Liver (tissue), 9 donors: ENCODE data around the gene CIDEA. TPM values are rescaled to one million over a fixed set of nuclear protein-coding genes. Genes with fewer than 3 reads are reported as not detected.

ENCODE experiments used
- DNase-seq: peaks from one replicate; pipeline ENCODE4 v3.0.0-alpha.2; 2017; ENCODE audit warnings: low spot score
- H3K27ac ChIP-seq, 2 donors: one replicate each; pipeline ENCODE4 v1.7.0; 2013; ENCODE audit warnings: inconsistent platforms in 2 of 2, low read length in 2 of 2, control low read depth in 1 of 2, low read depth in 1 of 2, mild to moderate bottlenecking in 1 of 2
- H3K27me3 ChIP-seq, 4 donors: one replicate each; pipeline versions ENCODE4 v1.6.1 to v1.7.0; 2013; ENCODE audit warnings: low read length in 3 of 4, inconsistent platforms in 1 of 4, mild to moderate bottlenecking in 1 of 4, moderate library complexity in 1 of 4; ENCODE audit not compliant: control insufficient read depth in 4 of 4, insufficient read depth in 4 of 4
- H3K36me3 ChIP-seq, 4 donors: one replicate each; pipeline versions ENCODE4 v1.6.1 to v1.7.0; 2013; ENCODE audit warnings: low read length in 3 of 4, mild to moderate bottlenecking in 3 of 4, low read depth in 1 of 4, moderate library complexity in 1 of 4; ENCODE audit not compliant: control insufficient read depth in 4 of 4, insufficient read depth in 3 of 4
- H3K4me1 ChIP-seq, 4 donors: one replicate each; pipeline versions ENCODE4 v1.6.1 to v1.7.0; 2013; ENCODE audit warnings: low read length in 3 of 4, mild to moderate bottlenecking in 3 of 4, moderate library complexity in 1 of 4; ENCODE audit not compliant: control insufficient read depth in 4 of 4, insufficient read depth in 4 of 4
- H3K4me3 ChIP-seq, 3 donors: one replicate each; pipeline versions ENCODE4 v1.6.1 to v1.7.0; 2013; ENCODE audit warnings: low read length in 3 of 3, control low read depth in 1 of 3, low read depth in 1 of 3, mild to moderate bottlenecking in 1 of 3
- H3K9ac ChIP-seq, 2 donors: one replicate each; pipeline ENCODE4 v1.7.0; 2013; ENCODE audit warnings: low read length in 2 of 2, mild to moderate bottlenecking in 2 of 2, moderate library complexity in 2 of 2, control low read depth in 1 of 2, low read depth in 1 of 2
- H3K9me3 ChIP-seq, 4 donors: one replicate each; pipeline versions ENCODE4 v1.6.1 to v1.7.0; 2013; ENCODE audit warnings: low read length in 3 of 4; ENCODE audit not compliant: control insufficient read depth in 4 of 4
- CTCF ChIP-seq: fragments of 150-350 bp; IDR thresholded peaks from 2 replicates; pipeline ENCODE4 v1.5.1; 2017; ENCODE audit warnings: improper control_type of control experiment, low read depth, low read length; ENCODE audit not compliant: missing input control
- EGR1 ChIP-seq, 2 donors: IDR thresholded peaks; 2 replicates each; pipeline ENCODE4 v1.6.1; 2016 to 2018; ENCODE audit warnings: antibody characterized with exemption in 2 of 2, low read depth in 2 of 2
- FOXA1 ChIP-seq: IDR thresholded peaks from 2 replicates; pipeline ENCODE4 v1.6.1; 2016; ENCODE audit warnings: antibody characterized with exemption
- FOXA2 ChIP-seq: IDR thresholded peaks from 2 replicates; pipeline ENCODE4 v1.6.1; 2016; ENCODE audit warnings: antibody characterized with exemption
- GABPA ChIP-seq, 2 donors: IDR thresholded peaks in 1 of 2; conservative IDR thresholded peaks in 1 of 2; 2 replicates each; pipeline ENCODE4 v1.6.1; 2016; ENCODE audit warnings: antibody characterized with exemption in 2 of 2, mild to moderate bottlenecking in 1 of 2, moderate library complexity in 1 of 2
- HNF4A ChIP-seq, 2 donors: conservative IDR thresholded peaks; 2 replicates each; pipeline ENCODE4 v1.6.1; 2016; ENCODE audit warnings: antibody characterized with exemption in 2 of 2, mild to moderate bottlenecking in 2 of 2
- HNF4G ChIP-seq: IDR thresholded peaks from 2 replicates; pipeline ENCODE4 v1.6.1; 2016; ENCODE audit warnings: antibody characterized with exemption
- JUND ChIP-seq, 2 donors: IDR thresholded peaks; 2 replicates each; pipeline ENCODE4 v1.6.1; 2016; ENCODE audit warnings: antibody characterized with exemption in 2 of 2
- MAX ChIP-seq: IDR thresholded peaks from 2 replicates; pipeline ENCODE4 v1.6.1; 2016; ENCODE audit warnings: antibody characterized with exemption
- NR2F2 ChIP-seq: IDR thresholded peaks from 2 replicates; pipeline ENCODE4 v1.6.1; 2016; ENCODE audit warnings: antibody characterized with exemption
- RAD21 ChIP-seq, 2 donors: IDR thresholded peaks; 2 replicates each; pipeline ENCODE4 v1.6.1; 2016; ENCODE audit warnings: antibody characterized with exemption in 2 of 2, mild to moderate bottlenecking in 2 of 2
- RXRA ChIP-seq, 2 donors: IDR thresholded peaks; 2 replicates each; pipeline ENCODE4 v1.6.1; 2017 to 2018; ENCODE audit warnings: antibody characterized with exemption in 2 of 2, mild to moderate bottlenecking in 1 of 2
- SP1 ChIP-seq: IDR thresholded peaks from 2 replicates; pipeline ENCODE4 v1.6.1; 2018; ENCODE audit warnings: antibody characterized with exemption, mild to moderate bottlenecking
- TAF1 ChIP-seq: conservative IDR thresholded peaks from 2 replicates; pipeline ENCODE4 v1.6.1; 2016; ENCODE audit warnings: antibody characterized with exemption, mild to moderate bottlenecking
- YY1 ChIP-seq: IDR thresholded peaks from 2 replicates; pipeline ENCODE4 v1.6.1; 2016; ENCODE audit warnings: antibody characterized with exemption, mild to moderate bottlenecking
- ZBTB33 ChIP-seq: IDR thresholded peaks from 2 replicates; pipeline ENCODE4 v1.6.1; 2016; ENCODE audit warnings: antibody characterized with exemption
- WGBS: extraction: QIAGEN DNeasy Blood & Tissue Kit; methylation state at CpG from one replicate; pipeline ENCODE4 v1.1.7; 2013; 5-methylcytosine and 5-hydroxymethylcytosine counted together
- polyA plus RNA-seq, 2 donors: library from polyadenylated mRNA; stranded (reverse) in 1 of 2; unstranded in 1 of 2; fragments of 200-250 nt in 1 of 2; fragments of >200 nt in 1 of 2; fragmentation: Nextera tagmentation in 1 of 2; extraction: Ambion mirVana in 1 of 2; gene quantifications; one replicate each; pipeline versions ENCODE4 v1.2.1 to v1.2.3, GENCODE V29; 2013 to 2015
- total RNA-seq, 2 donors: library from RNA; depleted of rRNA; stranded (reverse); fragments of >200 nt; gene quantifications; one replicate each; pipeline ENCODE4 v1.2.3, GENCODE V29; 2014
- TF ChIP-seq, protein P1 (sequence below): IDR thresholded peaks from 2 replicates; pipeline ENCODE4 v1.6.1; 2016; ENCODE audit warnings: antibody characterized with exemption, mild to moderate bottlenecking
- TF ChIP-seq, protein P2 (sequence below): IDR thresholded peaks from 2 replicates; pipeline ENCODE4 v1.6.1; 2016; ENCODE audit warnings: antibody characterized with exemption
- donor health status: healthy.
- donor health status: healthy.
- donor health status: healthy.
- donor health status: healthy.
- donor health status: healthy.

The CIDEA gene
- total and polyA plus RNA-seq, 4 donors: not detected

DNA sequence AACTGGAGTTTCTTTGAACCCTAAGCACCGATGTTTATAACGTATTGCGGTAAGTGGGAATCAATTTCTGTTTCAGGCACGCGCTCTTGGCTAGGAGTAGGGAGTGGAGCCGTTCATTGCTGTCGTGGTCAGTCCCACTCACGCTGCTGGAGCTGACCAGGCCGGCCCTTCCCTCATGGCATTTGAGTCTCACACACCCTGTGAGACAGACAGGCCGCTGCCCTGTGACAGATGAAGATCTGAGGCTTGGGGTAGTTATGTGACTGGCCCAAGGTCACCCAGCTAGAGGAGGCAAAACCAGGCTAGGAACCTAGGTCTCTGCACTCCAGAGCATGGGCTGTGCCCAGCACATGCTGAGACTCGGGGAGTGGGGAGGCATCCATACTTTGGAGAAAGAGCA lies 2.9 kb upstream of the CIDEA start:
- Histone ChIP-seq H3K9ac (no peak overlapping the region), H3K36me3 (no peaks in the 10 kb centered on the region), H3K9me3 (no peaks in the 10 kb centered on the region), H3K27me3 (peaks cover 0 to 6% (median 2%) of the 10 kb centered on the region in 4 donors), H3K27ac (no peak overlapping the region), H3K4me3 (no peak overlapping the region), H3K4me1 (peaks cover 6 to 11% (median 8%) of the 10 kb centered on the region in 4 donors)
- WGBS: 84% methylated on average over 11 of the region's 11 CpGs
- TF ChIP-seq GABPA (IDR thresholded peaks at IDR 0.05 in 1 of 2, conservative IDR thresholded peaks at IDR 0.05 in 1 of 2) (no peak), RXRA (IDR thresholded peaks at IDR 0.05) (no peak), EGR1 (IDR thresholded peaks at IDR 0.05; ENCODE audit: low read depth in 2 of 2) (no peak), FOXA2 (no peak), CTCF (no peak), YY1 (no peak), RAD21 (IDR thresholded peaks at IDR 0.05) (no peak), ZBTB33 (no peak), SP1 (no peak), FOXA1 (no peak), MAX (no peak), JUND (IDR thresholded peaks at IDR 0.05) (no peak), TAF1 (no peak), NR2F2 (no peak), HNF4A (conservative IDR thresholded peaks at IDR 0.05) (no peak), HNF4G (no peak)
- TF ChIP-seq, protein P1, sequence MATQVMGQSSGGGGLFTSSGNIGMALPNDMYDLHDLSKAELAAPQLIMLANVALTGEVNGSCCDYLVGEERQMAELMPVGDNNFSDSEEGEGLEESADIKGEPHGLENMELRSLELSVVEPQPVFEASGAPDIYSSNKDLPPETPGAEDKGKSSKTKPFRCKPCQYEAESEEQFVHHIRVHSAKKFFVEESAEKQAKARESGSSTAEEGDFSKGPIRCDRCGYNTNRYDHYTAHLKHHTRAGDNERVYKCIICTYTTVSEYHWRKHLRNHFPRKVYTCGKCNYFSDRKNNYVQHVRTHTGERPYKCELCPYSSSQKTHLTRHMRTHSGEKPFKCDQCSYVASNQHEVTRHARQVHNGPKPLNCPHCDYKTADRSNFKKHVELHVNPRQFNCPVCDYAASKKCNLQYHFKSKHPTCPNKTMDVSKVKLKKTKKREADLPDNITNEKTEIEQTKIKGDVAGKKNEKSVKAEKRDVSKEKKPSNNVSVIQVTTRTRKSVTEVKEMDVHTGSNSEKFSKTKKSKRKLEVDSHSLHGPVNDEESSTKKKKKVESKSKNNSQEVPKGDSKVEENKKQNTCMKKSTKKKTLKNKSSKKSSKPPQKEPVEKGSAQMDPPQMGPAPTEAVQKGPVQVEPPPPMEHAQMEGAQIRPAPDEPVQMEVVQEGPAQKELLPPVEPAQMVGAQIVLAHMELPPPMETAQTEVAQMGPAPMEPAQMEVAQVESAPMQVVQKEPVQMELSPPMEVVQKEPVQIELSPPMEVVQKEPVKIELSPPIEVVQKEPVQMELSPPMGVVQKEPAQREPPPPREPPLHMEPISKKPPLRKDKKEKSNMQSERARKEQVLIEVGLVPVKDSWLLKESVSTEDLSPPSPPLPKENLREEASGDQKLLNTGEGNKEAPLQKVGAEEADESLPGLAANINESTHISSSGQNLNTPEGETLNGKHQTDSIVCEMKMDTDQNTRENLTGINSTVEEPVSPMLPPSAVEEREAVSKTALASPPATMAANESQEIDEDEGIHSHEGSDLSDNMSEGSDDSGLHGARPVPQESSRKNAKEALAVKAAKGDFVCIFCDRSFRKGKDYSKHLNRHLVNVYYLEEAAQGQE: no peak
- TF ChIP-seq, protein P2, sequence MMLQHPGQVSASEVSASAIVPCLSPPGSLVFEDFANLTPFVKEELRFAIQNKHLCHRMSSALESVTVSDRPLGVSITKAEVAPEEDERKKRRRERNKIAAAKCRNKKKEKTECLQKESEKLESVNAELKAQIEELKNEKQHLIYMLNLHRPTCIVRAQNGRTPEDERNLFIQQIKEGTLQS: no peak
- DNase-seq: no peak
